ENCODE data around the gene SPATA31C1. TPM values are rescaled to one million over a fixed set of nuclear protein-coding genes. Genes with fewer than 3 reads are reported as not detected.
"Not testable (repeated sequence)": the region's sequence is repeated elsewhere in the genome, so short reads cannot be mapped to it uniquely, and the experiment has no call there.

SPATA31C1 gene
- total RNA-seq, 1 donor from 2014 or later: not detected

DNA sequence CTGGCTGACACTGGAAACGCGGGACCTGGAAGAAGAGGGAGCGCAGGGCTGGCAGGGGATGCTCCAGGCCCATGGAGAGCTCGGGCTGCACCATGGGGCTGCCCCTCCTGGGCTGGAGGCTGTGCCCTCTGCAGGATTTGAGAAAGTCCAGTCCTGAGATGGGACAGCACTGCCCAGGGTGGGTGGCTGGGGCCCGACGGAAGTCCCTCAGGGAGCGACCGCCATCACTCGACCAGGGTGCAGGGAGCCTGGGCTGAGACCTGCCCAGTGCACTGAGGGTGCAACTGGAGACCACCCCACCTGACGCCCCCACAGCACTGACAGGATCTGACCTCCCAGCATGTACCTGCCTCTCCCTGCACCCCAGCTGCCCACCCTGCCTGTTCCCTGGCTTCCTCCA is 7.1 kb downstream of the SPATA31C1 start:
- not testable (repeated sequence) for H3K36me3 ChIP-seq (ENCODE audit: control insufficient read depth, insufficient read depth, low read length); H3K4me3 ChIP-seq (ENCODE audit: low read depth, low read length); H3K27me3 ChIP-seq (ENCODE audit: control insufficient read depth, insufficient read depth, low read length); DNase-seq (ENCODE audit: low read depth); FAIRE-seq

- H3K4me3 ChIP-seq (ENCODE audit: low read depth, low read length); H3K27me3 ChIP-seq (ENCODE audit: control insufficient read depth, insufficient read depth, low read length); DNase-seq (ENCODE audit: low read depth); H3K36me3 ChIP-seq (ENCODE audit: control insufficient read depth, insufficient read depth, low read length): not testable (repeated sequence)
- FAIRE-seq: peak; percentile 52
Observed at GRCh38 chr9:87929152-87929551, 11.4 kb downstream of the SPATA31C1 start.

DNA sequence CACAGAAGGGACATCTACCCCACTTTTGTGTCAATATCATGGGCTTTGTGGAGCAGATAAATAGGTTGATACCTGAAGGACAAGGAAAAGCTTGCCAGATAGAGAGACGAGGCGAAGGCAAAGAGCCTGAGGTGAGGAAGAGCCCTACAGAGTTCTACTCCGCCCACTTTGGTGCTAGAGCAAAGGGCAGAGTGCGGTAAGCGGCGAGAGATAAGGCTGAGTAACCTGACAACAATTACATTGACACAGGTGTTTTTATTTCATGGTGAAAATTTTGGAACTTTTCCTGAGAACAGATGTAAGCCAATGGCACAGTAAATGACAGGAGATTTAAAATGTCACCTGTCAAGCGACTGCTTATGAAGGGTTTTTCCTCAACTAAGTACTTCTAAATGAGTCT is 16.7 kb downstream of the SPATA31C1 start:
- H3K27me3 ChIP-seq (ENCODE audit: control insufficient read depth, insufficient read depth, low read length); FAIRE-seq; H3K36me3 ChIP-seq (ENCODE audit: control insufficient read depth, insufficient read depth, low read length); DNase-seq (ENCODE audit: low read depth); H3K4me3 ChIP-seq (ENCODE audit: low read depth, low read length): not testable (repeated sequence)

DNA sequence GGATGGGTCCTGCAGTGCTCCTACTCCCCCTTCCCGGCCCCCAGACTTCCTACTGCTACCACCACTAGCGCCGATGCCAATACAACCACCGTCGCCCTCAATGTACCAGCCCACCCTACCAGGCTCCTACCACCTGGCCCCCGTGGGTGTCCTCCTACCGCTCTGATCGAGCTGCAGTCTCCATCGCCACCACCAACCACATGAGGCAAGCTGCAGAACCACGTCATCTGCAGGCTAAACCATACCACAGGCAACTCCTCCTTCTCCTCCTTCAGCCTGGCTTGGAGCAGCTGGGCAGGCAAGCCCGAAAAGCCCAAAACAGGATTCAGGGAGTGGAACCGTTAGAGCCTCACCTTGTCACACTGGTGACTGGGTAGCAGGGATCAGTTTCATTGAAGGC is 19.6 kb downstream of the SPATA31C1 start:
- H3K36me3 ChIP-seq (ENCODE audit: control insufficient read depth, insufficient read depth, low read length); H3K4me3 ChIP-seq (ENCODE audit: low read depth, low read length); H3K27me3 ChIP-seq (ENCODE audit: control insufficient read depth, insufficient read depth, low read length); FAIRE-seq; DNase-seq (ENCODE audit: low read depth): not testable (repeated sequence)

DNA sequence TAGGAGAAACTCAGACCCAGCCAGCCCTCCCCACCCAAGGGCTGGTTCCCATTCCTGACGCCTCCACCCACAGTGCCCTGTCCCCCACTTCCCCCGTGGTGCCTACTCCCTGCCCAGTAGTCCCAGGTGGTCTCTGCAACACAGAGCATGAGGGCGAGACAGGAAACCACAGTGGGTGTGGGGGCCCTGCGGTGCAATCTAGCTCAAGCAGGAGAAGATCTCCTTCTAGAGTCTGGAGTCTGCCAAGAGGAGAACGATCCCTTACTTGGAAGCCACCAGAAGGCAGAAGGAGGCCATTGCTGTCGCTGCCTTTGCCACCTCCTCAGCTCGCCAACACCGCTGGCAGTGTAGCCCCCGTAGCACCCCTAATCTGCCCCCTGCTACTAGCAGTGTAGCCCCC is 20.2 kb downstream of the SPATA31C1 start:
- not testable (repeated sequence) for FAIRE-seq; H3K36me3 ChIP-seq (ENCODE audit: control insufficient read depth, insufficient read depth, low read length); H3K4me3 ChIP-seq (ENCODE audit: low read depth, low read length); DNase-seq (ENCODE audit: low read depth); H3K27me3 ChIP-seq (ENCODE audit: control insufficient read depth, insufficient read depth, low read length)

DNA sequence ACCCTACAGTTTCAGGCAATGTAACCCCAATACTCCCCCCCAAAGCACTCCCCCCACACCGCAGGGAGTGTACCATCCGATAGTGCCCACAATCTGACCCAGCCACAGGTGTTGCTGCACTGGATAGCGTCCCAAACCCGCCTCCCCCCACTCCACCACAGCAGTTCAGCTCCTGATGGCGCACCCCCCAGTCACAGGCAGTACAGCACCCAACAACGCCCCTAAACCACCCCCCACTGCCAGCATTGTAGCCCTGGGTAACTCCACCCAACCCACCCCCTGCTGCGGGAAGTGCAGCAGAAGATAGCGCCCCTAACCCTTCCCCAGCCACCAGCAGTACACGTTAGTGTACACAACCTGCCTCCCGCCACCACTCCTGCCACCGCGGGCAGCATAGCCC is 20.6 kb downstream of the SPATA31C1 start:
- H3K27me3 ChIP-seq (ENCODE audit: control insufficient read depth, insufficient read depth, low read length); H3K36me3 ChIP-seq (ENCODE audit: control insufficient read depth, insufficient read depth, low read length); FAIRE-seq; H3K4me3 ChIP-seq (ENCODE audit: low read depth, low read length); DNase-seq (ENCODE audit: low read depth): not testable (repeated sequence)

GRCh38 chr9:87939096-87939495 is 21.3 kb downstream of the SPATA31C1 start:
- H3K36me3 ChIP-seq (ENCODE audit: control insufficient read depth, insufficient read depth, low read length); H3K27me3 ChIP-seq (ENCODE audit: control insufficient read depth, insufficient read depth, low read length); DNase-seq (ENCODE audit: low read depth); H3K4me3 ChIP-seq (ENCODE audit: low read depth, low read length); FAIRE-seq: not testable (repeated sequence)

DNA sequence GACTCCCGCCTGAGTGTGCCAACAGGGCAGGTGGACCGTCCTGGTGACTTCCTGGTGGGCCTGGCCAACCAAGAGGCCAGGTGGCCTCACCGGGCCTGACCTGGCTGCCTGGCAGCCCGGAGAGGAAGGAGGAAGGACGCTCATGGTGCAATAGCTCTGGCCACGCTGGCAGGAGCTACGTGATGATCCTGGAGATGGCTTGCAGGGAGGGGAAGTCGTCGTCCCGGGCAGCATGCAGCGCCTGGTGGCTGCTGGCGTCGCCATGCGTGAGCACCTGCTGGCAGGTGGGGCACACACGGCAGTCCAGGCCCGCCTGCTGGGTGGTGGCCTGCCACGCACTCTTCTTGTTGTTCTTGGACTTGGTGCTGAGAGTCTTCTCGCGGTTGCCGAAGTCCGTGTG is 26.3 kb downstream of the SPATA31C1 start:
- H3K27me3 ChIP-seq (ENCODE audit: control insufficient read depth, insufficient read depth, low read length): peaks cover 2% of the 10 kb centered on the region
- no peak for DNase-seq (ENCODE audit: low read depth)
- no peaks in the 10 kb centered on the region for H3K36me3 ChIP-seq (ENCODE audit: control insufficient read depth, insufficient read depth, low read length)
- FAIRE-seq: no peak
- H3K4me3 ChIP-seq (ENCODE audit: low read depth, low read length): no peak overlapping the region
- TF ChIP-seq, protein P1, sequence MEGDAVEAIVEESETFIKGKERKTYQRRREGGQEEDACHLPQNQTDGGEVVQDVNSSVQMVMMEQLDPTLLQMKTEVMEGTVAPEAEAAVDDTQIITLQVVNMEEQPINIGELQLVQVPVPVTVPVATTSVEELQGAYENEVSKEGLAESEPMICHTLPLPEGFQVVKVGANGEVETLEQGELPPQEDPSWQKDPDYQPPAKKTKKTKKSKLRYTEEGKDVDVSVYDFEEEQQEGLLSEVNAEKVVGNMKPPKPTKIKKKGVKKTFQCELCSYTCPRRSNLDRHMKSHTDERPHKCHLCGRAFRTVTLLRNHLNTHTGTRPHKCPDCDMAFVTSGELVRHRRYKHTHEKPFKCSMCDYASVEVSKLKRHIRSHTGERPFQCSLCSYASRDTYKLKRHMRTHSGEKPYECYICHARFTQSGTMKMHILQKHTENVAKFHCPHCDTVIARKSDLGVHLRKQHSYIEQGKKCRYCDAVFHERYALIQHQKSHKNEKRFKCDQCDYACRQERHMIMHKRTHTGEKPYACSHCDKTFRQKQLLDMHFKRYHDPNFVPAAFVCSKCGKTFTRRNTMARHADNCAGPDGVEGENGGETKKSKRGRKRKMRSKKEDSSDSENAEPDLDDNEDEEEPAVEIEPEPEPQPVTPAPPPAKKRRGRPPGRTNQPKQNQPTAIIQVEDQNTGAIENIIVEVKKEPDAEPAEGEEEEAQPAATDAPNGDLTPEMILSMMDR (IDR thresholded peaks at IDR 0.05; ENCODE audit: insufficient read depth, low read length, severe bottlenecking): no peak

DNA sequence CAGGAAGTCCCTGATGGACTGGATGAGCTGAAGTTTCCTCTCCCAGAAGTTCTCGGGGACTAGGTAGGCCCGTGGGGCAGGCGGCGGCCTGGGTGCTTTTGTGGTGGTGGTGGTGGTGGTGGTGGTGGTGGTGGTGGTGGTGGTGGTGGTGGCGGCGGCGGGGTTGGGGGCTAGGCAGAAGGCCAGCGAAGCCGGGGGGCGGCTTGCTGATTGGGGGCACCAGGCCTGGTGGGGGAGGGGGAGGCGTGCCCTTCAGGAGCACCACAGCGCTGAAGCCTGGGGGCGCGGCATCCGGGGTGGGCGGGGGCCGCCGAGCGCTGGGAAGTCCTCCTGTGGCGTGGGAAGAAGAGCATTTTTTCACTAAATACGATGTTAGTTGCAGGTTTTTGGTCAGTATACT is 26.9 kb downstream of the SPATA31C1 start:
- no peak for FAIRE-seq
- Histone ChIP-seq H3K4me3 (ENCODE audit: low read depth, low read length) (no peak overlapping the region), H3K27me3 (ENCODE audit: control insufficient read depth, insufficient read depth, low read length) (peaks cover 2% of the 10 kb centered on the region), H3K36me3 (ENCODE audit: control insufficient read depth, insufficient read depth, low read length) (no peaks in the 10 kb centered on the region)
- TF ChIP-seq, protein P1 (IDR thresholded peaks at IDR 0.05; ENCODE audit: insufficient read depth, low read length, severe bottlenecking): no peak
- no peak for DNase-seq (ENCODE audit: low read depth)

GRCh38 chr9:87950296-87950695 is 32.5 kb downstream of the SPATA31C1 start:
- FAIRE-seq: no peak
- TF ChIP-seq, protein P1 (IDR thresholded peaks at IDR 0.05; ENCODE audit: insufficient read depth, low read length, severe bottlenecking): no peak
- no peak for DNase-seq (ENCODE audit: low read depth)
- H3K27me3 ChIP-seq (ENCODE audit: control insufficient read depth, insufficient read depth, low read length): peaks cover 2% of the 10 kb centered on the region
- H3K4me3 ChIP-seq (ENCODE audit: low read depth, low read length): no peak overlapping the region
- no peaks in the 10 kb centered on the region for H3K36me3 ChIP-seq (ENCODE audit: control insufficient read depth, insufficient read depth, low read length)
